GM19351 (cell line): Measurements from ENCODE around the gene LLGL2.
"Not testable (repeated sequence)": the region's sequence is repeated elsewhere in the genome, so short reads cannot be mapped to it uniquely, and the experiment has no call there.

ENCODE experiments used
- ATAC-seq: cut with Tn5 transposase; IDR thresholded peaks from one replicate; pipeline ENCODE4 v1.9.1; 2021; ENCODE audit warnings: mild to moderate bottlenecking, moderate library complexity; ENCODE audit not compliant: unreplicated experiment

The LLGL2 gene

GRCh38 chr17:75524970-75525805 is at the start of gene LLGL2:
TSS of gene LLGL2 (plus strand) at chr17:75525697. CDS start at chr17:75543427, 17,730 bp downstream.
- peak; percentile 78 for ATAC-seq

- no peak for ATAC-seq
Observed at GRCh38 chr17:75475851-75476250, 49.6 kb upstream of the LLGL2 start.

DNA sequence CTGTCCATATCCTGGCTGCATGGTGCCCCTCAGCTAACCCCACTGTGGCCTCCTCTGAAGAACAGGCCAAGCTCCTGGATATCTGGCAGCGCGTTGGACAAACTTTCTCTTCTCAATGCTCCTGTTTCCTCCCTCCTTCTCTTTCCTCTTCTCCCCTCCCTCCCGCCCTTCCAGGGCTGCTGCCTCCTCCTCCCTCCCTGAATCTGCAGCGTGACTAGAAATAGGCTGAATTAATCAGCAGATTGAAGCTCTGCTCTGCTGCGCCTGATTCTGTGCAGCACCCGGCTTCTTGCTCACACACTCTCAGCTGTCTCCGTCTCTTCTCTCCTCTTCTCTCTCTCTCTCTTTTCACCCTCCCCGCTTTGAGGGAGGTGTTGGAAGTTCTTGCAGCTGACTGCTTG is 49.2 kb upstream of the LLGL2 start:
- ATAC-seq, result no peak

- no peak for ATAC-seq
Observed at GRCh38 chr17:75476752-75477489, 48.6 kb upstream of the LLGL2 start.

DNA sequence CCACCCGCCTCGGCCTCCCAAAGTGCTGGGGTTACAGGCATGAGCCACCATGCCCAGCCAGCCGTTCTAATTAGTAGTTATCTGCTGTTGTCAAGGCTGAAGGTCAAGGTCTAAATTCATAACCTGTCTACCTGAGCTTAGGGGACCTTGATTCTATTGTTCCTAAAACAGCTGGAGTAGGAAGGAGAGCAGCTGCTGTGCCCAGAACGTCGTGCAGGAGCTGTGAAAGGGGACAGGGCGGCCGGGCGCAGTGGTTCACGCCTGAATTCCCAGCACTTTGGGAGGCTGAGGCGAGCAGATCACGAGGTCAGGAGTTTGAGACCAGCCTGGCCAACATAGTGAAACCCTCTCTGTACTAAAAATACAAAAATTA is 48.0 kb upstream of the LLGL2 start:
- ATAC-seq, result not testable (repeated sequence)

DNA sequence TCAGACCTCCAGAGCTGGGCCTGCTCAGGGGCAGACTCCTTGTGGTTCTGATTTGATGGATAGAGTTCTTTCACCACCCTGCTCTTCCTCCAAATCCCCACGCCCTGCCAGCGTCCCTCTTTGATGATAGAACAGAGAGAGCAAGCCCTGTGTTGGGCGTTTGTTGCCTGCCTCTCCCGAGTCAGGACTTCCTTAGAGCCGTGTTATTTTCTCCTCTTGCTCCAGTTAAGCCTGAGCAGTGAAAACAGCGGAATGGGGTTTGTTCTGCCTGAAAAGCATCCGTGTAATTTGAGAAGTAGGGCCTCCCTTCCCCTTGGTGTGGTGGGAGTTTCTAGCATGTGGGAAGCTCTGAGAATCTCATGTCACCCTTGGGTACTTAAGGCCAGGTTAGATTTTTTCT is 47.0 kb upstream of the LLGL2 start:
- no peak for ATAC-seq

DNA sequence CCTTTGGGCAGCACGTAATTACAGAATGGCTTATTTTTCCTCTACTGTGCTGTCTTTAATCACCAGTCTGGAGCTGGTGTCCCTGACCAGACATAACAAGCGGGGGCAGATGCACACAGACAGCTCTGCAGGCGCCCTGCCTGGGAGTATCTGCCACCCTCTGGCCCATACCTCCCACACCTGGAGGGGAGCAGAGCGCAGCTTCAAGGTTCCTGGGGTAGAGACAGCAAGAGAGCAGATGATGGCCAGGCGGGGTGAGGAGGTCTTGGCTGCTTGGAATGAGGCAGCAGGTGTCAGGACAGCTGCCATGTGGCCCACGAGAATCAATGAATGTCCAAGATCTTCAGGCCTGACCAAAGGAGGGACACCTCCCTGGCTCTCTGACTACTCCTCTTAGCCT is 45.2 kb upstream of the LLGL2 start:
- no peak for ATAC-seq

GRCh38 chr17:75481194-75482068 is 44.1 kb upstream of the LLGL2 start:
- no peak for ATAC-seq

GRCh38 chr17:75482098-75482942 is 43.2 kb upstream of the LLGL2 start:
- no peak for ATAC-seq

DNA sequence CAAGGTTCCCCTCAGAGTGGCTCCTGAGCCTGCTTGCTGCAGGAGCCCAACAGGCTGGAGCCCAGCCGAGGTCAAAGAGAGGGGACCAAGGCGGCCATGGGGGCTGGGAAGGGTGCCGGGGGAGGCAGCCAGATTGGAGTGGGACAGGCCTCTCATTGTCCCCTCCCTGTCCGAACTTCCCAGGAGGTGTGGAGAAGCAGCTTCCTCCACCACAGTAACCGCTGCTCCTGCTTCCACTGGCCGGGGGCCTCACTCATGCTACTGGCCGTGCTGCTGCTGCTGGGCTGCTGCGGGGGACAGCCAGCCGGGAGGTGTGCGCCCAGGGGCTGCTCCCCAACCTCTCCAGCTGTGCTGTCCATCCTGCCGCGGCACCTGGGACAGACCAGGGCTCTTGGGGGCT is 39.8 kb upstream of the LLGL2 start:
- no peak for ATAC-seq

- ATAC-seq, result no peak
Observed at GRCh38 chr17:75486151-75486550, 39.3 kb upstream of the LLGL2 start.

DNA sequence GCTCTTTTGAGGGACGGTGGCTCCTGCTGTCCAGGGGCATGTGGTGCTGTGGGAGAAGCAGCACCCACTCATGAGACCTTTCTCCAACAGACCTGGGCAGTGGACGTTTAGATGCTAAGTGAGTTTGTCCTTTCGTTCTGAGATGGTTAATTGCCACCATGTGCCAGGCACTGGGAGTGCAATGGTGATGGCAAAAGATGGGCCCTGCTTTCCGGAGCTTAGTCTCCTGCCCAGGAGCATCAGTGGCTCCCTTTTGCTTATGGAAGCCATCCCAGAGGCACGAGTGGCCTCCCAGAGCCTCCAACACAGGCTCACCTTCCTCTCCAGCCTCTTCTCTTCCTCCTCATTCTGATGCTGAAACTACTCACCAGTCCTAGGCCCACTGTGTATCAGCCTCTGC is 38.5 kb upstream of the LLGL2 start:
- no peak for ATAC-seq

DNA sequence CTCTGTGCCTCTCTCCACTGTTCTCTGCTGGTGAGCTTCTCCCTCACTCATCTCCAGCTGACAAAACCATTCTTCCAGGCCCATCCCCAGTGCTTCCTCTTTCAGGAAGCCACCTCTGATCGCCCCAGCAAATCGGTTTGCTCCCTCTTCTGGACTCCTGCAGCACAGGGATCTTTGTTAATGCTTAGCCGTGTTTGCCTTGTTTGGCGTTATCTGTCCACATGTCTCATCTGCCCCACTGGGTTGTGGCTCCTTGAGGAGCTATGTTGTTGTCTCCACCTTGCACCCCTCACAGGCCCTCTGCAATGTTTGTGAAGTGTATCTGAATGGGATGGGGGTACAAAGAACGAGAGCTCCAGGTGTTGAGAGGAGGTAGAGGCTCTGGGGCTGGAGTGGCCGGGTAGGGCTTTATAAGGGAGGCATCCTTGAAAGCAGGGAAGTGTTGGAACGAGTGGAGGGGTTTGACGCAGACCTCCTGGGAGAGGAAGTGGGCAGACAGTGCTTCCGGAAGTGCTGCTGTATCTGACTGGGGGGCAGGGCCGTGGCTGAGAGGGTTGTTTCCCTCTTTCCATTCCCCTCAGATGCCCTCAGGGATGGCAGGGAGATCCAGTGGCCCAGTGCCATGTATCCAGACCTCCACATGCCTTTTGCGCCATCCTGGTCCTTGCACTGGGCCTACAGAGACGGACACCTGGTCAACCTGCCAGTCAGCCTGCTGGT is 38.0 kb upstream of the LLGL2 start:
- no peak for ATAC-seq

DNA sequence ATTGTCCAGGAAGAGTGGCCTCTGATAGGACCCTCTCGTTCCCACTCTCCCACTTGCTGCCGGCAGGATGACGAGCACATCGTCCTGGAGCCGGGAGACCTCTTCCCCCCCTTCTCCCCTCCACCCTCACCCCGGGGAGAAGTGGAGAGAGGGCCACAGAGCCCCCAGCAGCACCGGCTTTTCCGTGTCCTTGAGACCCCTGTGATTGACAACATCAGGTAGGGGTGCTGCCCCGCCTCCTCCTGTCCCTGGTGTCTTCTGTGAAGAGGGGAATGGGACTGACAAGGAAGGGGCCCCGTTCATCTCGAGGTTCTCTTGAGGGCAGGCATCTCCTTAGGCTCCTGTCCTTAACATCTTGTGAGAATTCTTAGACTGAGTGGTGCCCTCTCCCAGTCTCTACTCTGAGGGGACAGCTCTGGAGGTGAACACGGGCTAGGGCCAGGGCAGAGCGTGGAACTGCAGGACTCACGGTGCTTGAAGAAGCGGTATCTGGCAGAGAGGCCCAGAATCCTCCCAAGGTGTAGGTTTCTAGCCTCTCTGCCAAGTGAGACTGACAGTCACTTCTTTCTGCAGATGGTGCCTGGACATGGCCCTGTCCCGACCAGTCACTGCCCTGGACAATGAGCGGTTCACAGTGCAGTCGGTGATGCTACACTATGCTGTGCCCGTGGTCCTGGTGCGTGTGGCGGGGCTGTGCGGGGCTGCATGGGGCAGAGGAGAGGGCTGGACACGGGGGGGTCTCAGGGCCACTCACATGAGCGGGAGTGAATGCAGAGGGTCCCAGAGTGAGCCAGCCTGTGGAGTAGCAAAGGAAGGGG is 36.6 kb upstream of the LLGL2 start:
- ATAC-seq, result no peak

DNA sequence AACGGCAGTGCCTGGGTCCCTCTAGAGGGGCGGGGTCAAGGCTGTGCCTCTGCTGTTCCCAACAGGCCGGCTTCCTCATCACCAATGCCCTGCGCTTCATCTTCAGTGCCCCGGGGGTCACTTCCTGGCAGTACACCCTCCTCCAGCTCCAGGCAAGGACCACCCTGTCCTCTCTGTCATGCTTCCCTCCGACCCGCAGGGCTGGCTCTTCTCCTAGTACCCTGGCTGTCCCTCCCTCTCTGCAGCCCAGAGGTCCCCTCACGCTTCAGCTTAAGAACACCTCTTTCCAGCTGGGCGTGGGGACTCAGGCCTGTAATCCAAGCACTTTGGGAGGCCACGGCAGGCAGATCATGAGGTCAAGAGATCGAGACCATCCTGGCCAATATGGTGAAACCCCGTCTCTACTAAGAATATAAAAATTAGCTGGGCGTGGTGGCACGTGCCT is 36.0 kb upstream of the LLGL2 start:
- ATAC-seq, result no peak

DNA sequence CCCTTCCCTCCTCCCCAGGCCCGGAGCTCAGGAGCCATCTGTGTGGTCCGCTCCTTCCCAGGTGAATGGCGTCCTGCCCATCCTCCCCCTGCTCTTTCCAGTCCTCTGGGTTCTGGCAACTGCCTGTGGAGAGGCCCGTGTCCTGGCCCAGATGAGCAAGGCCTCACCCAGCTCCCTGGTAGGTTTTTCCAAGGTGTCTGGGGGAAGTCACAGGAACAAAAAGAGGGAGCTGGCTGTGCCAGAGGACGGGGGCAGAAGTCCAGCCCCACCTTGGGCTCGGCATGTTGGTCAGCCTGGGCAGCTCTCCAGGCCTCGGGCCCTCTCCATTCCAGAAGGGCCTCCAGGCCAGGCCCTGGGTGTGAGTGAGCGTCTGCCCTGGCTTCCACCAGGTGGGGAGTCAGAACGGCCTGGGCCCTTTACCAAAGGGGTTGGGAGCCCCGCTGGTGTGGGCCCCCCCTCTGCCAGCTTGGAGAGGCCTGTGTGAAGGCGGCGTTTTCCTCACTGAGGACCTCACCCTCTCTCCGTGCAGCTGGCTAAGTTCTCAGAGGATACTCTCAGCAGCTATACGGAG is 35.2 kb upstream of the LLGL2 start:
- no peak for ATAC-seq

DNA sequence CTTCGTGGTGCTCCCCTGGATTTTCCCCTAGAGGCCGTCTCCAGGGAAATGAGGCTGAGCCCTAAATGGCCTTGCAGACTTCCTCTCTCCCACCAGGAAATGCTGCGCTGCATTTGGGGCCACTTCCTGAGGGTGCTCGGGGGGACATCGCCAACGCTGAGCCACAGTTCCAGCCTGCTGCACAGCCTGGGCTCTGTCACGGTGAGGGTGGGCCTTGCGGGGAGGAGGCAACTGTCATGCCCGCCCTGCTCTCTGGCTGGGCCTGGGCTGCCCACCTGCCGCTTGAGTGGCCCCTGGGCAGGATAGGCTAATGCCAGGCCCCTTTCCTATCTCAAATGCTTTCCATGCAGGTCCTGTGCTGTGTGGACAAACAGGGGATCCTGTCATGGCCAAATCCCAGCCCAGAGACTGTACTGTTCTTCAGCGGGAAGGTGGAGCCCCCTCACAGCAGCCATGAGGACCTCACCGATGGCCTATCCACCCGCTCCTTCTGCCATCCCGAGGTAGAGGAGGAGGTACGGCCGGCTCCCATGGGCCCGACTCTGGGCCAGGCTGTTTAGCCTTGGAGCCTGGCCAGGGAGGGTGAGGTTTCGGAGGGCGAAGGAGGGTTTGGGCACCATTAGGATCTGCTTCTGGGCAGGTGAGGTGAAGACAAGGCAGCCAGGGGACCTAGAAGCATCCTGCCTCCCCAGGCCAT is 34.4 kb upstream of the LLGL2 start:
- no peak for ATAC-seq

DNA sequence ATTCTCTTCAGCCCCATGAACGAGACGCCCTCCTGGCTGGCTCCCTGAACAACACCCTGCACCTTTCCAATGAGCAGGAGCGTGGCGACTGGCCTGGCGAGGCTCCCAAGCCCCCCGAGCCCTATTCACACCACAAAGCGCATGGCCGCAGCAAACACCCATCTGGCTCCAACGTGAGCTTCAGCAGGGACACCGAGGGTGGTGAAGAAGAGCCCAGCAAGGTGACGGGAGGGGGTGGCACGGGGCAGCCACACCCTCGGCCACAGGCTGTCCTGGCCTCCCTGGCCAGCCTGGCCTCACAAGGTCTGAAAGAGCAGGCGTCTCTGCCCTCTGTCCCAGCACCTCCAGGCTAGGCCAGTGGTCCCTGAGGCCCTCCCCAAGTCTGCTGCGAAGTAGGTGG is 33.8 kb upstream of the LLGL2 start:
- no peak for ATAC-seq
